CD4-positive, alpha-beta T cell treated with Interleukin-1 beta for 1 hour (primary cell): ENCODE results near the gene COL16A1.
A peak's percentile ranks its signal among the peaks of the same experiment; 100 is the strongest.

Source experiments
- DNase-seq, 2 donors: peaks; one replicate each; pipeline ENCODE4 v3.0.0-alpha.2; 2020 to 2022

COL16A1 gene

GRCh38 chr1:31663622-31664452 lies 40.0 kb downstream of the COL16A1 start:
- peak; percentile 44 to 56 for DNase-seq

DNA sequence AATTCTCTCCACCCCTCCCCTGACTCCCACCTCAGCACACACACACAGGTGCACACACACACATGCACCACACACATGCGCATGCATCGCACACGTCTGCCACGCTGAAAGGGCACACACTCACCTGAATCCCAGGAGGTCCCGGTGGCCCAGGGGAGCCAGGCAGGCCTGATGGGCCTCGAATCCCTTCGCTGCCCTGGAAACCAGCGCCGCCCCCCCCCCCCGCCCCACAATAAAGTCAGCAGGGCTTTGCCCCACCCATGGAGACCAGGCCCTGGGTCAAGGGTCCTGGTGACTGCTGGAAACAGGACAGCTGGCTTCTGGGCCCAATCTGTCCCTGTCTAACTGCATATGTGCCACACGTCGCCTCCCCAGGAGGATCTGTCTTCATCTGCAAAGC lies 41.4 kb downstream of the COL16A1 start:
- DNase-seq = no peak

DNA sequence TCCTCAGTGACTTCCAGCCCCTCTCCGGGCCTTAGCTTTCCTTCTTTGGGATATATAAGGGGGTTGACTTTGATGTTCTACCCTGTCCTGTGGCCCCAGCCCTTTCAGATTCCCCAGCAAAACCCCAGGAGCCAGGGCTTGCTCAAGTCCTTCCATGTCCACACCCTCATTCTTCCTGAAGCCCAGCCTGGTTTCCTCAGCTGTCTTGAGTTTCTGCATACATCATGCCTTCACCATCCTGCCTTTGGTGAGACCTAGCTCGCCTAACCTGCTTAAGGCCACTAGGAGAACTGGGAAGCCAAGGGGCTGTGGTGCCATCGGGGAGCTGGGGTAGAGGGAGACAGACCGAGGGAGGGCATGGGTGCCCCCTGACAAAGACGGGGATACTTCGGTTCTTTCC lies 42.0 kb downstream of the COL16A1 start:
- DNase-seq = no peak

- no peak for DNase-seq
Observed at GRCh38 chr1:31660871-31661455, 42.9 kb downstream of the COL16A1 start.

DNA sequence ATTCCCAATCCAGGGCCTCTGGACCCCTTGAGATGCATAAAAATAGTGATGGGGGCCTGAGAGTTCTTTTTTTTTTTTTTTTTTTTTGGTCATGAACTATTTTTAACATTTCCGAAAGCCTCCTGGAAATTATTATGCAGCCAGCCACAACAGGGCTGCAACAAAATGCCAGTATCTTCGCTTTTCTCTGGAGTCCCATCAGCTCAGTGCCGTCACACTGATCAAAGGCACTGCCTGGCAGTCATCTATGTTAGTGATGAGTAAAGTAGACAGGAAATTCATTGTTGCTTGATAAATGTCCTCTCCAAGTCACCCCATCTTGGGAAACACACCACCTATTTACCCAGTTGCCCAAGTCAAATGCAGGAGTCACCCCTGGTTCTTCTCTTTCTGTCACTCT lies 43.9 kb downstream of the COL16A1 start:
- no peak for DNase-seq

DNA sequence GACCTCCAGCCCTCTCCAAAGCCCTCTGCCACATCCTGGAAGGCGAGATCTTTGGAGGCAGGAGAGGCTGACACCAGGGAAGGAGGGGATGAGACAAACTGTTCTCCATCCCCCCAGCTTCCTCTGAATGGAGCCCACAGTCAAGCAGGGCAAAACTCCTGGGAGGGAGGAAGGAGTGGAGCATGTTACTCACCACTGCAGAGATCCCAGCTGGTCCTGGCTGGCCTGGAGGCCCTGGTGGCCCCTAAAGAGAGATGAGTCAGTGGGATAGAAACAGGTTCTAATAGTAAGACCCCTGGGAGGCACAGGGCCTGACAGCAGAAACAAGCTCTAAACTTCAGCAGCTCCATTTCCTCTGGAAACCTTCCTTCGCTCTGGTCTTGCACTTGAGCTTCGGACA lies 45.1 kb downstream of the COL16A1 start:
- no peak for DNase-seq

DNA sequence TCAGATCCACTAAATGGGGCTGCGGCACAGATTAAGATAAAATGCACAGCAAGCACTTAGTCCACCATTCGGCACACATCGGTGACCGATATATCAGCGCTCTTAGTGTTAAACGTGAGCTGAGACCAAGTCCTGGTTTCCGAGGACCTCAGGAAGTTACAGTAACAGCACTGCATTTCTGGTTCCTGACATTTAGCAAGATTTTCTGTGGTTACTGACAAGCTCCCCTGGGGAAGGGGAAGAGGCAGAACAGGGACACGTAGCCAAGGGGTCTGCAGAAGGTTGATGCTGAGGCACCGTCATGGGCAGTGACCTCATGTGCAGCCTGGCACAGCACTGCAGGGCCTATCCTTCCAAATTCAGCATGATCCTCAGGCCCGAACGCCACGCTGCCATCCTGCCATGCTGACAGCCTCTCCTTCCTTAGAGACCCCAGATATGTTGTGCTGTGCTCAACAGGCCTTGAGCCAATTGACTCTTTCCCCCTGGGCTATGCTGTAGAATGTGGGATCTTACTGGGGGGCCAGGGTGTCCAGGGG lies 45.8 kb downstream of the COL16A1 start:
- DNase-seq = no peak

DNA sequence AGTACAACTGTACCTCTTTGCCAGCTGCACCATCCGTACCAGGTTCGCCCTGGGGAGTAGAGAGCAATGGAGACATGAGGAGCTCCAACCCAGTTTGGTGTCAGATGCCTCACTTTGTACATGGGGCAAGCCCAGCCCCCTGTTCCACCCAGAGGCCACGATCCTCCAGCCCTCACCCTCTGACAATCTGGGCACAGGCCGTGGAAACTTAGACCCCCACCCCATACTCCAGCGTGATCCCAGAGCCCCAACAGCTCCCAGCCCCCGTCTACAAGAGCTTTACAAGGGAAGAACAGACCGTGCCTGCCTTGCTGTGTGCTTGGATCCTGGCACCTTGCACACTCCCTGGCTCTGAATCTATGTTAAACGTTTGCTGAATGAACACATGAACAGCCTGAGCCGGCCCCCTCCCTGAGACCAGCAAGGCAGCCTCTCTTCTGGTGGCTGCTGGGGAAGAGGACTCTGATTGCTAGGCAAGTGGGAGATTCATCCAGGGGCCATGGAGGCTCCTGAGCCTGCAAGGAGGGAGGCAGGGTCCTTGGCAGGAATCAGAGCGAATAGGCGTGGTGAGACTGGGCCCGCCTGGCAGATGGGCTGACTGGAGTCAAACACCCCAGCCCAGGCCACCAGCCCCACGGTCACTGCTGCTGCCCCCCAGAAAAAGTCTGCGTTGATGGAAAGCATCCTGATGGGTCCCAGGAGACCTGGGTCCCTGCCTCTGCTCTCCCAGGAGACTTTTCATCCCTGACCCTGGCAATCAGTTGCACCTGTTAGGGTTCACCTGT lies 46.6 kb downstream of the COL16A1 start:
- DNase-seq = no peak

DNA sequence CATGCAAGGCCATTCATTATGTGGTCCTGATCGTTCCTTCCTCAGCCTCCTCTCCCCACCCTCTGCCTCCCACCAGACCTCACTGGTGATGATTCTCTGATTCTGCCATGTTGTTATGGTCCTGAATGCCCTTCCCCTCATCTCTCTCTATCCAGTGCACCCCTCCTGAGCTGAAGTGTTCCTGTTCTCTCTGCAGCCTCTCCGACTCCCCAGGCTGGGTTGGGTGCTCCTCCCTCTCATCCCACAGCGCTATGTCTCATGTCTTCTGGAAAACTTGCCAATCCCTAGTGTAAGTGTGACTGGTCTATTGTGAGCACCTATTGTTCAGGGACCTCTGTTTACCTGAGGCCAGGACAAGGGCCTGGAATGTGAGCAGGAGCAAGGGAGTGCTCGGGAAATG lies 48.1 kb downstream of the COL16A1 start:
- no peak for DNase-seq

- no peak for DNase-seq
Observed at GRCh38 chr1:31655104-31655503, 48.7 kb downstream of the COL16A1 start.

- no peak for DNase-seq
Observed at GRCh38 chr1:31654474-31654776, 49.4 kb downstream of the COL16A1 start.

GRCh38 chr1:31653717-31654473 lies 49.9 kb downstream of the COL16A1 start:
- DNase-seq = no peak

DNA sequence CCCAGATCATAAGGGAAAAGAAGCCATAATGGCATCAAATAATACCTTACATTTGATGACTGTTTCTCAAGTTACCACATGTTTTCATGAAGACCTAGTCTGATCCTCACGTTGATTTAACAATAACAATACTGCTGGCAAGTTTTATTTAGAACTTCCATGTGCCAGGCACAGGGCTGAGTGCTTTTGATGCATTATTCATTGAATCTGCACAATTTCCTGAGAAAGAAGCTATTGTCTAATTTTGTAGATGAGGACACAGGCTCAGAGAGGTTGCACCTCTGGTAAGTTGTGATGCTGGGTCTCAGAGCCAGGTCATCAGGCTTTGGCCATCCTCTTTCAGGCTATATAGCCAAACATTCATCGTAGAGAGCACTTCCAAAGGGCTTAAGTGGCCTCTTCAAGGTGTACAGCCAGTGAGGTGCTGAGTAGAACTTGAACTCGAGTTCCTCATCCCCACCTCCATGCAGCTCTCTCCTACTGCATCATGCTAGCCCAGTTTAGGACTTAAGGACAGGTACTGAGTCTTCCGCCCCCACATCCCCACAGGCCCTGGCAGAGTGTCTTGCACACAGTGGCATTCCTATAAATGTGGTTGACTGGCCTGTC lies 50.8 kb downstream of the COL16A1 start:
- DNase-seq = no peak

- no peak for DNase-seq
Observed at GRCh38 chr1:31651766-31652165, 52.1 kb downstream of the COL16A1 start.

DNA sequence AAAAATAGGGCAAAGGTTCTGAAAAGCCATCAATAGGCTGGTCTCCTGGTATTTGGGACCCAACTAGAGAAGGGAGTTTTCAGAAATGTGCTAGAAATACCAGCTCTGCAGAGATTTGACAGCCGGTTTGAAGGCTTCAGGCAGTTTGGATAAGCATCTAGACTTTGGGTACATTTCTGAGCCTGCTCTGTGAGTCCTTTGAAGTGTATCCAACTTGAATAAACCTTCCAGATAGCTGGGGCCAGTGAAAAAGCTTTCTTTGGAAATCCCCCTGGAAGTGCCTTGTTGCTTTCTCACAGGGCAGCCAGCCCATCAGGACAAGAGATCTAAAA lies 52.8 kb downstream of the COL16A1 start:
- no peak for DNase-seq

DNA sequence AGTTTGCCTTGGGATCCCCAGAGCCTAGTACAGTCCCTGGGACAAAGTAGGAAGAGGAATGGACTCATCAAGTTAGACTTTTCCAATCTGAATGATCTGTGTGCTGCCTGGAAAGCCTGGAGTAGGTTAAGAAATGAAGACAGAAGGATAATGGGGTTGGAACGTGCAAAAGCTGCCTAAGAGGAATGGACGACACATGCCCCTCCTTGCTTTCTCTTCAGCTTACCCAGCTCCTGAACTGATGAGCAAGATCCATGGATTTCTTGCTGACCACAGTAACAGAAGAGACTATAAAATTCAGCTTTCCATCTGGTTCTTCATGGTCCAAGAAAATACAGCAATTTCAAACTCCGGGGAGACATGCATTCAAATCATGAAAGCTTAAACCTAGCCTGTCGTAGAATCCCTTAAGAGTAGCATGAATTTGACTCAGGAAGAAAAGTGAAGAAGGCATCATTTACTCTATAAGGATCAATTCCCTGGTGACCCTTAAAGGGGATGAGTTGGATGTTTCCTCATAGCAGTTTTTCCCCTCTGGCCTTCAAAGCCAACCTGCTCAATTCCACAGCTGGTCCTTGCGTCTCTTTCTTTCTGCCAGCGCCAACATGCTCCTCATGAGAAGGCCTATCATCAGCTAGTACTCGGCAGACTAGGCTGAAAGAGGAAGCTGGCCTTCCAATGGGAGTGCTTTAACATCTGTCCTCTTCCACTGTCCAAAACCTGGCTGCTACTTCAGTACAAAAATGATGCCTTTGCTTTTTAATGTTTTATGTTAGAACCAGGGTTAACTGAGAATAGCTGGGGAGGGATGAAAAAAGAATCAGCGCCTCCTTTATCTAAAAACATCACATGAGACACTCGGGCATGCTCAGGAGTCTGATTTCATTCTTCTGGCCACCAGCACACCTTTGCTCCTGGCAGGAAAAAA lies 53.4 kb downstream of the COL16A1 start:
- DNase-seq = no peak

GRCh38 chr1:31648641-31649357 lies 55.0 kb downstream of the COL16A1 start:
- no peak for DNase-seq

- DNase-seq = no peak
Observed at GRCh38 chr1:31648190-31648589, 55.6 kb downstream of the COL16A1 start.

DNA sequence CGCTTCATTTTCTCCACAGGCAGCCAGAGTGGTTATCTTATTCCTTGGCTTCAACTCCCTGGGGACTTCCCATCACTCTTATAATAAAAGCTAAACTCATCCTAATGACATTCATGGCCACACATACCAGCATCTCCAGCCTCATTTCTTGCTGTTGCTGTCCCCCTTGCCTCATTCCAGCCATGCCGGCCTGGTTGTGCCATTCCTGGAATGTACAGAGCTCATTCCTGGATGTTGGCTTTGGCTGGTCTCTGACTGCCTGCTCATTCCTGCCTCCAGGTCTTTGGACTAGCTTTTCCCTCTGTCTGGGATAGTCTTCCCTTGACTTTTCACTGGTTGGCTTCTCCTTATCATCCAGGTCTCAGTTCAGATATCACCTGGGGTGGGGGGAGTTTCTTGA lies 56.7 kb downstream of the COL16A1 start:
- DNase-seq = no peak

- DNase-seq = no peak
Observed at GRCh38 chr1:31646259-31646960, 57.4 kb downstream of the COL16A1 start.

- DNase-seq = no peak
Observed at GRCh38 chr1:31645274-31645568, 58.6 kb downstream of the COL16A1 start.
